Activated T-helper 1 cell treated with anti-CD3 and anti-CD28 coated beads, Interleukin-12 subunit alpha, Interleukin-12 subunit beta, Interleukin-2, Interleukin-4 antibody, amounts not matched to agents 30 ng/mL and 10 ng/mL and 1 ng/mL, durations not matched to agents 14 hours and 24 hours and 36 hours (primary cell): ENCODE results near the gene MAN1B1. TPM values are rescaled to one million over a fixed set of nuclear protein-coding genes. Genes with fewer than 3 reads are reported as not detected.

Experiments
- DNase-seq: peaks from one replicate; pipeline ENCODE4 v3.0.0; 2021; ENCODE audit warnings: low spot score
- H3K27ac Mint-ChIP-seq: one replicate; pipeline ENCODE4 v1.8.0; 2021; ENCODE audit warnings: mild to moderate bottlenecking, mixed read lengths
- H3K27me3 Mint-ChIP-seq: one replicate; pipeline ENCODE4 v1.8.0; 2022; ENCODE audit warnings: mild to moderate bottlenecking, moderate library complexity, mixed read lengths; ENCODE audit not compliant: insufficient read depth
- H3K36me3 Mint-ChIP-seq: one replicate; pipeline ENCODE4 v1.8.0; 2021; ENCODE audit warnings: low read depth, mixed read lengths
- H3K4me1 Mint-ChIP-seq: one replicate; pipeline ENCODE4 v1.8.0; 2021; ENCODE audit warnings: low read depth, mixed read lengths
- H3K4me3 Mint-ChIP-seq: one replicate; pipeline ENCODE4 v1.8.0; 2021; ENCODE audit warnings: mild to moderate bottlenecking, moderate library complexity, mixed read lengths
- H3K9me3 Mint-ChIP-seq: one replicate; pipeline ENCODE4 v1.8.0; 2021; ENCODE audit warnings: mixed read lengths
- intact Hi-C: fragments of 100-400 bp; cut with micrococcal nuclease; formaldehyde crosslinking; loops from one replicate; pipeline ENCODE4 v1.15.1; 2024
- total RNA-seq: library from RNA; stranded (reverse); gene quantifications from 2 replicates; pipeline ENCODE4 v1.2.3, GENCODE V29; 2022

Gene MAN1B1
- total RNA-seq, 1 donor from 2014 or later, result 53.6 TPM

GRCh38 chr9:137108608-137109249, 21.9 kb downstream of the MAN1B1 start:
- Mint-ChIP-seq H3K27ac (no peak overlapping the region), H3K9me3 (no peaks in the 10 kb centered on the region), H3K27me3 (no peaks in the 10 kb centered on the region), H3K4me1 (no peaks in the 10 kb centered on the region), H3K4me3 (no peak overlapping the region), H3K36me3 (peaks cover 22% of the 10 kb centered on the region)
- intact Hi-C loops, result no loop called here
- no peak for DNase-seq

DNA sequence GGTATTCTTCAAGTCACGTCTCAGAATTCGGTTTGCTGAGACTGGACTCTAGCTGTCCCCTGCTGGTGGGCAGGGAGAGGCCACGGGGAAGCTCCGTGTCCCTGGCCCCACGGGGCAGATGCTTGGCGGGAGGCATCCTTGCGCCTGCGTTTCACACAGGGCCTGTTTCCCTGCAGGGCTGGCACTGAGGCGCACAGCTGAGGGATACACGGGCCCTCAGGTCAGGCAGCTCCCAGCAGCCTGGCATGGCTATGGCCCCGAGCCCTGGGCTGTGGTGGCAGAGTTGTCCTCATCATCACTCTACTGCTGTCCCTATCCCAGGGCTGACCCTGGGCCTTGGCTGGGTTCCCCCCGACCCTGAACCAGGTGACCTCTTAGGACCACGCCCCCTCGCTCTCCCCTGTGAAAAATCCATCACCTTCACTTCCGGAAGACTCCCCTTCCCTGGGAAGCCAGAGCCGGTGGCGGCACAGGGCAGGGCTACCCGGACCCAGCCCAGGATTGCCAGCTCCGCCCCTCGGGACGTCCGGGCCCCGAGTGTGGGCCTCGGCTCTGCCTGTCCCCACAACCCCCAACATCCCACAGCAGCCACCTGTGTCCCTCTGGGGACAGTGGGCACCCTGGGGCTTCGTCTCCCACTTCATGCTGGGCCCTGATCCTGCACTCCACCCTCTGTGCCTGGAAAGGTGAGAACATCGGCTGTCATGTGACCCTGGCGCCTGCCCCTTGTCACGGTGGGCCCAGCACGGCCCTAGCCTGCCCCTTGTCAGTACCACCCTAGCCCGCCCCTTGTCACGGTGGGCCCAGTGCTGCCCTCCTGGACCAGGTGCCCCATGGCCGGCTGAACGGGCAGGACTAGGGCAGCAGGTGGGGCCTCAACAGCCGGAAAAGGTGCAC, 22.7 kb downstream of the MAN1B1 start:
- Mint-ChIP-seq H3K27me3 (no peaks in the 10 kb centered on the region), H3K4me1 (no peaks in the 10 kb centered on the region), H3K27ac (no peak overlapping the region), H3K36me3 (peaks cover 20% of the 10 kb centered on the region), H3K9me3 (no peaks in the 10 kb centered on the region), H3K4me3 (no peak overlapping the region)
- intact Hi-C loops, result no loop called here
- no peak for DNase-seq

GRCh38 chr9:137110147-137110910, 23.5 kb downstream of the MAN1B1 start:
- intact Hi-C loops, result no loop called here
- Mint-ChIP-seq H3K27me3 (no peaks in the 10 kb centered on the region), H3K27ac (no peak overlapping the region), H3K4me3 (peak overlapping the region; percentile 42), H3K4me1 (no peaks in the 10 kb centered on the region), H3K36me3 (peaks cover 14% of the 10 kb centered on the region), H3K9me3 (no peaks in the 10 kb centered on the region)
- no peak for DNase-seq

GRCh38 chr9:137110911-137111787, 24.4 kb downstream of the MAN1B1 start:
- Mint-ChIP-seq H3K27ac (no peak overlapping the region), H3K4me3 (peak overlapping the region; percentile 42), H3K27me3 (no peaks in the 10 kb centered on the region), H3K36me3 (peaks cover 12% of the 10 kb centered on the region), H3K9me3 (no peaks in the 10 kb centered on the region), H3K4me1 (no peaks in the 10 kb centered on the region)
- intact Hi-C loops, result no loop called here
- no peak for DNase-seq

DNA sequence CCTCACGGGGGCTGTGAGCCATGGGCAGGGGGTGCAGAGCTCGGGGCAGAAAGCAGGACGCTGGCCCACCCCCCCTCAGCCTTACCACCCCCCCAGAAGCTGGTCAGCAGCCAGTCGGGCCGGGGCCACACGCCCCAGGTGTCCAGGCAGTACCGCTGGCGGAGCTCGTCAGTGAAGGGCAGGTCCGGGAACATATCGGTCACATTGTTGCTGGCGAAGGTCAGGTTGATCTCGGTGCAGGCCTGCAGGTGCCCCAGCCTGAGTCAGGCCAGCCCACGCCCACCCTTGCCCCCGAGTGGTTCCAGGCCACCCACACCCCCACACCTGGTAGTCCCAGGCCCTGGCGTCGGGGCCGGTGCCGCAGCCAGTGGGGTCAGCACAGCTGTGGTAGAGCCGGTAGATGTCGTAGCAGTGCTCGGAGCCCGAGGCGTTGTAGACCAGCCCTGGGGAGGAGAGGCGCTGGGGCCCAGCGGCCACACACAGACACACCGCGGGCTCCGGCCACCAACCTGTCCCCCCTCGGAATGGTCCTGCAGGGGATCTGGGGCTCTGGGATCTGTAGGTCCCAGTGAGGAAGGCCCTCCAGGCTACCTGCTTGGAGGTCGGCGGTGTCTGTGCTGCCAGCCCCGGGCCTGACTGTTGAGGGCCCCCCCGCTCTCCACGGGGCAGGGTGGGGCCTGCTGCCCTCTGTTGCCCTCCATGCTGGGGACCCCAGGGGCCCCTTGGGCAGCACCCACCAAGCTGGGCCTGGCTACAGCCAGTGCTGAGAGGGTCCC, 25.2 kb downstream of the MAN1B1 start:
- Mint-ChIP-seq H3K36me3 (peaks cover 12% of the 10 kb centered on the region), H3K9me3 (no peaks in the 10 kb centered on the region), H3K4me3 (no peak overlapping the region), H3K27ac (no peak overlapping the region), H3K4me1 (no peaks in the 10 kb centered on the region), H3K27me3 (no peaks in the 10 kb centered on the region)
- DNase-seq, result no peak
- intact Hi-C loops, result no loop called here

DNA sequence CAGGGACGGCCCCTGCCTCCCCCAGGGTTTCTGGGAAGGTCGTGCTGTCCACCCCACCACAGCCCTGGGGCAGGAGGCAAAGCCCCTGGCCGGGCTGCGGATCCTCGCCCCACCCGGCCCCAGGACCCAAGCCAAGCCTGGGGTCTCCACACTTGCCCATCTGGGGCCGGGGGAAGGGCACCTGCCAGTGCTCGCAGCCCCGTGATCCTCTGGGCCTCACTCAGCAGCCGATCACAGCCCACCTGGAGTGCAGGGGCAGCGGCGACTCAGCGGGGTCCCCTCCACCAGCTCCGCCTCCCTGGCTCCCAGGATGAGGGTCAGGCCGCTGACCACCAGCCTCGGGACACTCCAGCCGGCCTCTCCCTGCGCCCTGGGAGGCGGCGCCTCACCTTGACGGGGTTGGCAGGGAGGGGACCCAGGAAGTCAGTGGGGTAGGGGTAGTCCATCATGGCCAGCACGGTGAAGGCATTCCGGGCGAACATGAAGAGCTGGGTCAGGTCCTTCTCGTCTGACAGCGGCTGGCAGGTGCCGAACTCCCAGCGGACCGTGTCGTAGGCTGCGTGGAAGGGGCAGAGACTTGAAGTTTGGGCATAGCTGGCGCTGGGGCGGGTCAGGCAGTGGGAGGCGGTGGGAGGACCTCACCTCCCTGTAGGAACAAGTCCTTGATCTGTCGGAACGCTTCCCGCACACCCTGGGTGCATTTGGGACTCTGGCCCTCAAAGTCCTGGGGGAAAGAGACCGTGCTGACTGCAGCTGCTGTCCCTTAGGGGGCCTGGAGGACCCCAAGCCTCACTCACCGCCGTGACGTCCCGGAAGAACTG, 26.0 kb downstream of the MAN1B1 start:
- Mint-ChIP-seq H3K4me1 (no peaks in the 10 kb centered on the region), H3K9me3 (no peaks in the 10 kb centered on the region)
- intact Hi-C loops, result no loop called here

DNA sequence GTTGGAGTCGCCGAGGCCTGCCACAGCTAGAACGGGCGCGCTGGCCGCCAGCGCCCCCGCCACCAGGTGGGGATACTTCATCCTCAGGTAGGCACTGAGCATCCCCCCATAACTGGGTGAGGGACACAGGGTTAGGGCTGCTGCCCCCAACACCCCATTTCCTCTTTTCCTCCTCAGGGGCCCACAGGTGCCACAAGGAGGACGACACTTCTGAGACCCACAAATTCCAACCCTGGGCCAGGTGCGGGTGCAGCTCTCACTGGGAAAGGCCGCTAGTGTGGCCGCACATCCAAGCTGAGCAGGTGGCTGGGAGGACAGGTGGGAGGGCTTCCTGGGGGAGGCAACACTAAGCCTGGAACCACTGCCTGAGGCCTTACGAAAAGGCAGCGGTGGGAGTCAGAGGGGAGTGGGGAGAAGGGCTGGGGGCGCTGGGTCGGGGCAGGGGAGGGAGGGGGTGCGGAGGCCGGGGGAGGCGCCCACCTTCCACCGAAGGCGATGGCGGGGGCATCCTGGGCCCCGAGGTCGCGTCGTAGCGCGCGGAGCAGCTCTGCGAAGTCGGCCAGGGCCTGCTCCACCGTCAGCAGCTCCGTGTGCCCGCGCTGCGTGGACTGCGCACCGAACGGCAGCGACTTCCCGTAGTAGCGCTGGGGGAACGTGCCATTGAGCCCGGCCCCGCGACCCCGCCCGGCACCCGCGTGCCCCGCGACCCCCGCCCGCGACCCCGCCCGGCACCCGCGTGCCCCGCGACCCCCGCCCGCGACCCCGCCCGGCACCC, 26.8 kb downstream of the MAN1B1 start:
- peaks cover 9% of the 10 kb centered on the region for H3K36me3 Mint-ChIP-seq
- no peak for DNase-seq
- H3K9me3 Mint-ChIP-seq, result no peaks in the 10 kb centered on the region
- peak overlapping the region; percentile 52 for H3K27ac Mint-ChIP-seq
- H3K27me3 Mint-ChIP-seq, result no peaks in the 10 kb centered on the region
- peaks cover under 1% of the 10 kb centered on the region for H3K4me1 Mint-ChIP-seq
- intact Hi-C loops, result loop anchor here (1.0 to 2.0 kb wide), 5 partner anchors 15 to 76 kb away; partner anchors contain the start of gene SAPCD2
- H3K4me3 Mint-ChIP-seq, result peak overlapping the region; percentile 82

More for the DNA sequence above, 26.0 kb downstream of the MAN1B1 start:
- Mint-ChIP-seq H3K27me3 (no peaks in the 10 kb centered on the region), H3K27ac (peak overlapping the region; percentile 65), H3K36me3 (peaks cover 12% of the 10 kb centered on the region), H3K4me3 (peak overlapping the region; percentile 82)
- no peak for DNase-seq

DNA sequence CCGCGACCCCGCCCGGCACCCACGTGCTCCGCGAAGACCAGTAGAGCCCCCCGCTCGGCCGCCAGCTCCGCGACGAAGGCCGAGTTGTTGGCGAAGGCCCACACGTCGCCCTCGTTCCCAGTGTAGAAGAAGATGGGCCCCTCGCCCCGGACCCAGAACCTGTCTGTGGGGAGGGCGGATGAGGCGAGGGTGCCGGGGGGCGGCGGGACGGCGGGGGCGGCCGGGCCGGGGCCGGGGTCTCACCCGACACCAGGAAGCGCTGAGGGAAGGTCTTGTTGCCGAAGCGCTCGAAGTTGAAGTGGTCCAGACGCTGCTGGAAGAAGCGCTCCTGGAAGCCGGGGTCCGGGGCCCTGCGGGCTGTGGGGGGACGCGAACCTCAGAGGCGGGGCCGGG, 27.4 kb downstream of the MAN1B1 start:
- DNase-seq, result no peak
- intact Hi-C loops, result loop anchor here (1.0 to 2.0 kb wide), 5 partner anchors 15 to 75 kb away; partner anchors contain the start of gene SAPCD2
- peaks cover 9% of the 10 kb centered on the region for H3K36me3 Mint-ChIP-seq
- H3K4me1 Mint-ChIP-seq, result peaks cover 7% of the 10 kb centered on the region
- H3K27me3 Mint-ChIP-seq, result no peaks in the 10 kb centered on the region
- no peaks in the 10 kb centered on the region for H3K9me3 Mint-ChIP-seq
- peak overlapping the region; percentile 70 for H3K4me3 Mint-ChIP-seq
- H3K27ac Mint-ChIP-seq, result no peak overlapping the region

GRCh38 chr9:137114613-137115393, 28.0 kb downstream of the MAN1B1 start, which contains the start of gene DPP7:
Gene DPP7, minus strand, starts transcription at chr9:137114733. Its CDS starts 20 bp downstream, at chr9:137114713.
- Mint-ChIP-seq H3K27me3 (no peaks in the 10 kb centered on the region), H3K36me3 (peaks cover 9% of the 10 kb centered on the region), H3K4me1 (peaks cover 11% of the 10 kb centered on the region), H3K27ac (peak within 1 kb of the TSS; percentile 52), H3K9me3 (no peaks in the 10 kb centered on the region), H3K4me3 (peak within 1 kb of the TSS; percentile 82)
- intact Hi-C loops, result loop anchor here (1.0 to 2.0 kb wide), 5 partner anchors 14 to 74 kb away; partner anchors contain the start of gene SAPCD2
- peak; percentile 76 for DNase-seq
